Ascending aorta (tissue), 2 donors: Measurements from ENCODE around the gene VWF. TPM values are rescaled to one million over a fixed set of nuclear protein-coding genes. Genes with fewer than 3 reads are reported as not detected.

ENCODE experiments used
- DNase-seq, 2 donors: peaks; one replicate each; pipeline ENCODE4 v3.0.0-alpha.2; 2019; ENCODE audit warnings: low spot score in 2 of 2
- H3K27ac ChIP-seq, 2 donors: fragments of 200-600 bp; sonication (generic); one replicate each; pipeline ENCODE4 v1.5.1; 2016 to 2017; ENCODE audit warnings: mild to moderate bottlenecking in 1 of 2
- H3K27me3 ChIP-seq: fragments of 200-600 bp; sonication (generic); one replicate; pipeline ENCODE4 v1.5.1; 2017
- H3K36me3 ChIP-seq, 2 donors: fragments of 200-600 bp; sonication (generic); one replicate each; pipeline ENCODE4 v1.5.1; 2016
- H3K4me1 ChIP-seq, 2 donors: fragments of 200-600 bp; sonication (generic); one replicate each; pipeline ENCODE4 v1.5.1; 2016 to 2017; ENCODE audit warnings: mild to moderate bottlenecking in 1 of 2
- H3K4me3 ChIP-seq, 2 donors: fragments of 200-600 bp; sonication (generic); one replicate each; pipeline ENCODE4 v1.5.1; 2016 to 2017; ENCODE audit warnings: mild to moderate bottlenecking in 1 of 2
- H3K9me3 ChIP-seq, 2 donors: fragments of 200-600 bp; sonication (generic); one replicate each; pipeline ENCODE4 v1.5.1; 2016
- intact Hi-C: fragments of 100-400 bp; cut with DNase I; formaldehyde crosslinking; loops from one replicate; pipeline ENCODE4 v1.15.1; 2023
- total RNA-seq: library from RNA; depleted of rRNA; stranded (reverse); fragments of >200 nt; gene quantifications from one replicate; pipeline ENCODE4 v1.1.0, GENCODE V29; 2016
- TF ChIP-seq, protein P1 (sequence below), 3 experiments: fragments of 200-600 bp in 2 of 3; fragments of 450-650 bp in 1 of 3; sonication (generic) in 2 of 3; IDR thresholded peaks; one replicate each; pipeline ENCODE4 v1.5.1; 2016 to 2019; ENCODE audit warnings: antibody characterized with exemption in 3 of 3, mild to moderate bottlenecking in 1 of 3, moderate library complexity in 1 of 3

VWF gene
- total RNA-seq, 1 donor from 2014 or later, result 1,026 TPM

DNA sequence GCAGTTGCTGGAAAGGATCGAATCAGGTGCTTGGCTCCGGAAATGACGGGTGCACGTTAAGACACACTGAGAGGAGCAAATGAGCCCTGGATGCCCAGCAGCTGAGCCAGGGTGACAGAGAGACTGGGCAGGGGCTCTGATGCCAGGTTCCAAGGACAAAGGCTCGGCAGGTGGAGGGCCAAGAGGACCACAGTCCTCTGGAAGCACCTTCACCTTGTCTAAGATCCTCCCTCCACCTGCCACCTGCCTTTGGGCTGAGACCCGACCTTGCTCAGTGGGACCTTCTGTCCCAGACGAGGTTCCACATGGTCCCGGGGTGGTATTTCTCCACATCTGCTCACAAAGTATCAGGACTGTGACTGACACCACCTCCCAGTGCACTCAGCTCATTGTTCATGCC is 180.4 kb downstream of the VWF start:
- Histone ChIP-seq H3K36me3 (no peaks in the 10 kb centered on the region), H3K9me3 (no peaks in the 10 kb centered on the region), H3K4me3 (no peak overlapping the region), H3K4me1 (peaks cover 0 to 5% of the 10 kb centered on the region in 2 donors), H3K27ac (no peak overlapping the region), H3K27me3 (peaks cover 13% of the 10 kb centered on the region)
- intact Hi-C loops, result no loop called here
- DNase-seq, result no peak
- TF ChIP-seq, protein P1, sequence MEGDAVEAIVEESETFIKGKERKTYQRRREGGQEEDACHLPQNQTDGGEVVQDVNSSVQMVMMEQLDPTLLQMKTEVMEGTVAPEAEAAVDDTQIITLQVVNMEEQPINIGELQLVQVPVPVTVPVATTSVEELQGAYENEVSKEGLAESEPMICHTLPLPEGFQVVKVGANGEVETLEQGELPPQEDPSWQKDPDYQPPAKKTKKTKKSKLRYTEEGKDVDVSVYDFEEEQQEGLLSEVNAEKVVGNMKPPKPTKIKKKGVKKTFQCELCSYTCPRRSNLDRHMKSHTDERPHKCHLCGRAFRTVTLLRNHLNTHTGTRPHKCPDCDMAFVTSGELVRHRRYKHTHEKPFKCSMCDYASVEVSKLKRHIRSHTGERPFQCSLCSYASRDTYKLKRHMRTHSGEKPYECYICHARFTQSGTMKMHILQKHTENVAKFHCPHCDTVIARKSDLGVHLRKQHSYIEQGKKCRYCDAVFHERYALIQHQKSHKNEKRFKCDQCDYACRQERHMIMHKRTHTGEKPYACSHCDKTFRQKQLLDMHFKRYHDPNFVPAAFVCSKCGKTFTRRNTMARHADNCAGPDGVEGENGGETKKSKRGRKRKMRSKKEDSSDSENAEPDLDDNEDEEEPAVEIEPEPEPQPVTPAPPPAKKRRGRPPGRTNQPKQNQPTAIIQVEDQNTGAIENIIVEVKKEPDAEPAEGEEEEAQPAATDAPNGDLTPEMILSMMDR (IDR thresholded peaks at IDR 0.05), result no peak

DNA sequence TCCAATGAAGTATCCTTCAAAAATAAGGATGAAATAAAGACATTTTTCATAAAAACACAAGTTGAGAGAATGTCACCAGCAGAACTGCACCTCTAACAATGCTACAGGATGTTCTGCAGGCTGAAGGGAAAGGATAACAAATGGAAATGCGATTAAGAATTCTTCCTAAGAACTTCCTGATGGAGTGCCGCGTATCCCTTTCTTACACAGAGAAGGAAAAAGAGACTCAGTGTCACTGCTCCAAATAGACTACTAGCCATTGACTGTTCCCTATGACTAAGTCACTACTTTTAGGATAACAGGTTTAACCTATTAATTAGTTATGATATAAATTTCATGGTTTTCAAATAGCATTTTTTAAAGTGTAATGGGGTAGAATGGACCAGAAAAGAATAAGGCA is 182.6 kb downstream of the VWF start:
- TF ChIP-seq, protein P1 (IDR thresholded peaks at IDR 0.05), result no peak
- H3K4me1 ChIP-seq, result peaks cover 0 to 5% of the 10 kb centered on the region in 2 donors
- no peak overlapping the region for H3K4me3 ChIP-seq
- H3K9me3 ChIP-seq, result no peaks in the 10 kb centered on the region
- no peaks in the 10 kb centered on the region for H3K36me3 ChIP-seq
- no peak for DNase-seq
- peaks cover 13% of the 10 kb centered on the region for H3K27me3 ChIP-seq
- H3K27ac ChIP-seq, result no peak overlapping the region
- intact Hi-C loops, result no loop called here

DNA sequence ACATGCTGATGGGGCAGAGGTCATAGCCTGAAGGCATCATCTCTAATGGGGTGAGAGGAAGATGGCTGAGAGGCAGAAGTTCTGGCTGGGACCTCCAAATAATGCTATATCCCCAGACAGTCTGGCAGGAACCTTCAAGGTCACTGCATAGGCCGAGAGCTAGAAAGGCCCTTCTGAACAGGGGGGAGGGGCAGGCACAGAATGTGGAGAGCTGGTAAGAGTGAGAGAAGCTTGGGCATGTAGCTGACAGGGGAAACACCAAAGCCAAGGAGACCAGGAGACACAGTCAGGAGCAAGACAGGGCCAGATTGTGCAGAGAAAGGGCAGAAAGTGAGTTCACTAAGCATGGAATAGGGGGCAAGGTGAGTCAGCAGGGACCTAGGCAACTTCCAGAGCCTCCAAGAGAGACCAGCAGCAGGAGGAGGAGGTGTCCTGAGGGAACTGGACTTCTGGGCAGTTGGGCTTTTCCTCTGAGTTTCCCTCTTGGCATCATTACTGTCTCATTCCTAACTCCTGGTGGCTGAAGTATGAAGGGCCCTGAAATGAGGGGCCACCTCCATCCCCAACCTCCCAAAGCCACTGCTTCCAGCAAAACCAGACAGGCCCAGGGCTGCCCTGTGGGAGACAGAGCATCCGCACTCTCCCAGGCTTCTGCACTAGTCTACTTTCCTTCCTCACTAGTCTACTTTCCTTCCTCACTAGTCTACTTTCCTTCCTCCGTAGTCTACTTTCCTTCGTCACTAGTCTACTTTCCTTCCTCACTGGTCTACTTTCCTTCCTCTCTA is 196.5 kb downstream of the VWF start:
- Histone ChIP-seq H3K27ac (no peak overlapping the region), H3K9me3 (no peaks in the 10 kb centered on the region), H3K4me3 (no peak overlapping the region), H3K4me1 (no peaks in the 10 kb centered on the region), H3K27me3 (no peaks in the 10 kb centered on the region), H3K36me3 (no peaks in the 10 kb centered on the region)
- intact Hi-C loops, result no loop called here
- DNase-seq, result peak in 1 of 2 donors; percentile 54
- TF ChIP-seq, protein P1 (IDR thresholded peaks at IDR 0.05), result no peak

DNA sequence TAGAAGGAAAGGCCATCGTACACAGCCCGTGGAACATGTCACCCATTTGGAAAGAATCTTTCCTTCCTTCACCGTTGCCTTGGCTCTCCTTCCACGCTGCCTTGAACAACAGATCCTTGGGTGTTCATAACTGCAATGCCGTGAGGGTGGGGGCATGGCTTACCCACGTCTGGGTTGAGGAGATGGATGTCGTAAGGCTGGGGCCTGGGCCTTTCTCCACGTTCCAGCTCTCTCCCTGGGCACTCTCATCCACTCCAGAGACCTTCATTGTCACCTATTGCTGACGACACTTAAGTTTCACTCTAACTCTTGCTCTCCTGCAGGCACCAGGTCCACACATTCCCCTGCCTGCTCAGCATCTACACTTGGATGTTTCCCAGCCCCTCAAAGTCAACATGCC is 198.8 kb downstream of the VWF start:
- TF ChIP-seq, protein P1 (IDR thresholded peaks at IDR 0.05), result no peak
- no peaks in the 10 kb centered on the region for H3K4me1 ChIP-seq
- H3K9me3 ChIP-seq, result no peaks in the 10 kb centered on the region
- no peak for DNase-seq
- no peak overlapping the region for H3K27ac ChIP-seq
- H3K4me3 ChIP-seq, result no peak overlapping the region
- intact Hi-C loops, result no loop called here
- H3K27me3 ChIP-seq, result no peaks in the 10 kb centered on the region
- no peaks in the 10 kb centered on the region for H3K36me3 ChIP-seq

DNA sequence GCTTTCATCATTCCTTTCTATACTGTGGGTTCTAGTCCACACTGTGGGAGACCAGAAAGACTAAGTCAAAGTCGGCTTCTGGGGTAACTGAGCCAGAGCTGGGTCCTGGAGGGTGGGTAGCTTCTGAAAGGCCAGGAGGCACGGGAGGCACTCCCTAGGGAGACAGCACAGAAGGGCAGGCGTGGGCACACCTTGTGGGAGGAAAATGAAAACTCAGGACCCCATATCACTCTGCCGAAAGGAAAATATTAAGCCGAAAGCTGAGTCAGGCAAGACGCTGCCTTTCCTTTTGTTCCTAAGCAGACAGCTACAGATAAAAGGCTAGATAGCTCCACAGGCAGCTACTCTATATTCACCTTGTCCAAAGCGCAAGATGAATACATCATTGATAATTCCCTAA is 200.1 kb downstream of the VWF start:
- Histone ChIP-seq H3K9me3 (no peaks in the 10 kb centered on the region), H3K36me3 (no peaks in the 10 kb centered on the region), H3K4me3 (no peak overlapping the region), H3K27me3 (no peaks in the 10 kb centered on the region), H3K27ac (no peak overlapping the region), H3K4me1 (no peaks in the 10 kb centered on the region)
- no peak for DNase-seq
- intact Hi-C loops, result no loop called here
- TF ChIP-seq, protein P1 (IDR thresholded peaks at IDR 0.05), result no peak
